ENCODE results near the gene NOTUM.

The NOTUM gene

GRCh38 chr17:81968850-81969812 is 8.1 kb upstream of the NOTUM start:
- no peaks in the 10 kb centered on the region; the same call in 1 of the 2 replicates for H3K9me3 ChIP-seq (ENCODE audit: control insufficient read depth, insufficient read depth, low read length)
- no peaks in the 10 kb centered on the region for H3K79me2 ChIP-seq (ENCODE audit: control insufficient read depth, low read length)
- peaks cover 27% of the 10 kb centered on the region for H3K4me1 ChIP-seq (ENCODE audit: control insufficient read depth, low read length)
- H3K4me3 ChIP-seq (ENCODE audit: low read length) = no peak overlapping the region
- no peak overlapping the region for H3K27ac ChIP-seq (ENCODE audit: low read depth, low read length)
- TF ChIP-seq EZH2phosphoT487 (IDR thresholded peaks at IDR 0.05; ENCODE audit: borderline replicate concordance, low read length) (no peak), CTCF (IDR thresholded peaks at IDR 0.05; ENCODE audit: low read depth, low read length, poor library complexity, severe bottlenecking) (no peak)
- no peaks in the 10 kb centered on the region for H4K20me1 ChIP-seq (ENCODE audit: control insufficient read depth, insufficient read depth, low read depth, low read length)
- peaks cover 30% of the 10 kb centered on the region for H3K27me3 ChIP-seq (ENCODE audit: control insufficient read depth, low read length)
- H3K36me3 ChIP-seq (ENCODE audit: control insufficient read depth, low read length) = no peaks in the 10 kb centered on the region
- H3F3A ChIP-seq (ENCODE audit: control insufficient read depth, insufficient read depth) = no peaks in the 10 kb centered on the region
- no peak overlapping the region for H3K4me2 ChIP-seq (ENCODE audit: low read length)
- no peaks in the 10 kb centered on the region for H3K9me2 ChIP-seq (replicated peaks; ENCODE audit: control insufficient read depth, low read length)

DNA sequence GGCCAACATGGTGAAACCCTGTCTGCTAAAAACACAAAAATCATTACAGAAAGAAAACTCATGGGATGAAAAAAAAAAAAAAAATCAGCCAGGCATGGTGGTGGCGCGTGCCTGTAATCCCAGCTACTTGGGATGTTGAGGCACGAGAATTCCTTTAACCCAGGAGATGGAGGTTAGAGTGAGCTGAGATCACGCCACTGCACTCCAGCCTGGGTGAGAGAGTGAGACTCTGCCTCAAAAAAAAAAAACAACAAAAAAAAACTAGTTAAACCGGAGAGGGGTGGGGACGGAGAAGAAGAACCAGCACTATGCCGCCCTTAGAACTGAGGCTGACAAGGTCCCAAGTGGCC is 7.4 kb upstream of the NOTUM start:
- no peaks in the 10 kb centered on the region for H3F3A ChIP-seq (ENCODE audit: control insufficient read depth, insufficient read depth)
- no peak overlapping the region for H3K27ac ChIP-seq (ENCODE audit: low read depth, low read length)
- peaks cover 27% of the 10 kb centered on the region for H3K4me1 ChIP-seq (ENCODE audit: control insufficient read depth, low read length)
- H4K20me1 ChIP-seq (ENCODE audit: control insufficient read depth, insufficient read depth, low read depth, low read length) = no peaks in the 10 kb centered on the region
- H3K9me3 ChIP-seq (ENCODE audit: control insufficient read depth, insufficient read depth, low read length) = no peaks in the 10 kb centered on the region
- no peaks in the 10 kb centered on the region for H3K36me3 ChIP-seq (ENCODE audit: control insufficient read depth, low read length)
- no peaks in the 10 kb centered on the region for H3K79me2 ChIP-seq (ENCODE audit: control insufficient read depth, low read length)
- H3K27me3 ChIP-seq (ENCODE audit: control insufficient read depth, low read length) = peaks cover 36% of the 10 kb centered on the region
- H3K4me2 ChIP-seq (ENCODE audit: low read length) = peak overlapping the region; percentile 68
- no peaks in the 10 kb centered on the region for H3K9me2 ChIP-seq (replicated peaks; ENCODE audit: control insufficient read depth, low read length)
- TF ChIP-seq EZH2phosphoT487 (IDR thresholded peaks at IDR 0.05; ENCODE audit: borderline replicate concordance, low read length) = no peak
- no peak for TF ChIP-seq CTCF (IDR thresholded peaks at IDR 0.05; ENCODE audit: low read depth, low read length, poor library complexity, severe bottlenecking)
- peak overlapping the region; percentile 62 for H3K4me3 ChIP-seq (ENCODE audit: low read length)

DNA sequence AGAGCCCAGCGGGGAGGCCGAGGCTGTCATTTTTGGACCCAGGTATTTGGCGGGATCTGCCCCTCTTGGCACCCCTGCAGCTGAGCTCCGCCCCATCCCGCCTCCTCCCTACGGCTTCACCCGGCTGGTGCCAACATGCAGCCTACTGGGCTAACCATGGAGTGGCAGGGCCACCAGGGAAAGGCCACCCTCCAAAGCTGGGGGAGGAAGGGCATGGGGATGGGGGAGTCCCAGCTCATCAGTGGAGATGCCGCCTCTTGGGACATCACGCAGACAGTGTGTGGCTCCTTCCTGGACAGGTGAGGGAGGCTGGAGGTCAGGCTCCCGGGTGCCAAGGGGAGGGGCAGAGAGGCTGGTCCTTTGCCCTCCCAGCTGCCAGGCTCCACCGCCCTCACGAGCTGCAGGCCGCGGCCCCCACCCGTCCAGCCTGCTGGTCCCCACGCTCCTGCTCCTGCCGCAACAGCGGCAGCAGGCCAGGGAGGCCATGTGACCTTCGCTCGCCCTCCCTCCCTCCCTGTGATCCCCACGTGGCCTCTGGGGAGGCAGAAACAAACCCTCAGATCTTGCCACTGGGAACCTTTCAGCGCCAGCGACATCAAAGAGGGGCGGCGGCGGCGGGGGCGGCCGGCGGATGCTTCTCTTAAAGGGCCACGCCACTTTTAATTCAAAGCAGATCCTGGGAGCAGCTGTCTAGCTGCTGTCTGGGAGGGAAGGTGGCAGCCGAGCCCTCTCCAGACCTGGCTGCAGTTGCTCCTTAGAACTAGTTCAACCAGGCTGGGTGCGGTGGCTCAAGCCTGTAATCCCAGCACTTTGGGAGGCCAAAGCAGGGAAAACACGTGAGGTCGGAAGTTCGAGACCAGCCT is 6.8 kb upstream of the NOTUM start:
- Histone ChIP-seq H4K20me1 (ENCODE audit: control insufficient read depth, insufficient read depth, low read depth, low read length) (no peaks in the 10 kb centered on the region), H3K9me2 (replicated peaks; ENCODE audit: control insufficient read depth, low read length) (no peaks in the 10 kb centered on the region), H3F3A (ENCODE audit: control insufficient read depth, insufficient read depth) (no peaks in the 10 kb centered on the region), H3K4me2 (ENCODE audit: low read length) (peak overlapping the region; percentile 68), H3K36me3 (ENCODE audit: control insufficient read depth, low read length) (no peaks in the 10 kb centered on the region), H3K27me3 (ENCODE audit: control insufficient read depth, low read length) (peaks cover 41% of the 10 kb centered on the region), H3K4me3 (ENCODE audit: low read length) (peak overlapping the region; percentile 62), H3K9me3 (ENCODE audit: control insufficient read depth, insufficient read depth, low read length) (no peaks in the 10 kb centered on the region), H3K4me1 (ENCODE audit: control insufficient read depth, low read length) (peaks cover 27% of the 10 kb centered on the region), H3K27ac (ENCODE audit: low read depth, low read length) (no peak overlapping the region), H3K79me2 (ENCODE audit: control insufficient read depth, low read length) (no peaks in the 10 kb centered on the region)
- TF ChIP-seq CTCF (IDR thresholded peaks at IDR 0.05; ENCODE audit: low read depth, low read length, poor library complexity, severe bottlenecking) (no peak), EZH2phosphoT487 (IDR thresholded peaks at IDR 0.05; ENCODE audit: borderline replicate concordance, low read length) (no peak)
